KMS-11 (cell line): ENCODE measurements around the gene DUSP1.

Experiments
- H2AFZ ChIP-seq: fragments of 200-600 bp; sonication (generic); 2 replicates; pipeline ENCODE4 v1.6.1; 2016; ENCODE audit warnings: antibody characterized with exemption, mixed run types, low read depth
- H3K27ac ChIP-seq: fragments of 200-600 bp; sonication (generic); 2 replicates; pipeline ENCODE4 v1.6.1; 2016; ENCODE audit warnings: mild to moderate bottlenecking, mixed run types
- H3K27me3 ChIP-seq: fragments of 200-600 bp; sonication (generic); 2 replicates; pipeline ENCODE4 v1.6.1; 2017; ENCODE audit warnings: mild to moderate bottlenecking, low read depth, mixed run types, moderate library complexity; ENCODE audit not compliant: insufficient read depth
- H3K36me3 ChIP-seq: fragments of 200-600 bp; sonication (generic); 2 replicates; pipeline ENCODE4 v1.6.1; 2017; ENCODE audit warnings: mild to moderate bottlenecking, mixed run types; ENCODE audit not compliant: insufficient read depth
- H3K4me1 ChIP-seq: fragments of 200-600 bp; sonication (generic); 2 replicates; pipeline ENCODE4 v1.6.1; 2016; ENCODE audit warnings: mild to moderate bottlenecking, low read depth, mixed run types; ENCODE audit not compliant: poor library complexity, severe bottlenecking
- H3K4me2 ChIP-seq: fragments of 200-600 bp; sonication (generic); 2 replicates; pipeline ENCODE4 v1.7.0; 2016; ENCODE audit warnings: mild to moderate bottlenecking, mixed run types
- H3K4me3 ChIP-seq: fragments of 200-600 bp; sonication (generic); IDR thresholded peaks from 2 replicates; pipeline ENCODE4 v1.6.1; 2017; ENCODE audit warnings: low read depth, low read length, mixed read lengths; ENCODE audit not compliant: insufficient read depth
- H3K79me2 ChIP-seq: fragments of 200-600 bp; sonication (generic); 2 replicates; pipeline ENCODE4 v1.6.1; 2016; ENCODE audit warnings: low read depth, mixed run types; ENCODE audit not compliant: insufficient read depth
- H3K9ac ChIP-seq: fragments of 200-600 bp; sonication (generic); 2 replicates; pipeline ENCODE4 v1.6.1; 2016; ENCODE audit warnings: mild to moderate bottlenecking, mixed run types
- H4K20me1 ChIP-seq: fragments of 200-600 bp; sonication (generic); 2 replicates; pipeline ENCODE4 v1.6.1; 2016; ENCODE audit warnings: mild to moderate bottlenecking, mixed run types; ENCODE audit not compliant: insufficient read depth
- TF ChIP-seq, protein P1 (sequence below): fragments of 200-600 bp; sonication (generic); conservative IDR thresholded peaks from 2 replicates; pipeline ENCODE4 v1.6.1; 2017; ENCODE audit warnings: low read depth, mild to moderate bottlenecking, antibody characterized with exemption, low read length, moderate library complexity, mixed read lengths

The DUSP1 gene

GRCh38 chr5:172732201-172732865 lies 38.7 kb downstream of the DUSP1 start:
- Histone ChIP-seq H3K4me2 (no peak overlapping the region), H3K79me2 (no peaks in the 10 kb centered on the region), H3K9ac (no peak overlapping the region), H4K20me1 (no peaks in the 10 kb centered on the region), H3K27ac (no peak overlapping the region), H3K27me3 (no peaks in the 10 kb centered on the region), H3K36me3 (no peaks in the 10 kb centered on the region), H3K4me1 (no peaks in the 10 kb centered on the region), H3K4me3 (no peak overlapping the region), H2AFZ (no peak overlapping the region)
- TF ChIP-seq, protein P1, sequence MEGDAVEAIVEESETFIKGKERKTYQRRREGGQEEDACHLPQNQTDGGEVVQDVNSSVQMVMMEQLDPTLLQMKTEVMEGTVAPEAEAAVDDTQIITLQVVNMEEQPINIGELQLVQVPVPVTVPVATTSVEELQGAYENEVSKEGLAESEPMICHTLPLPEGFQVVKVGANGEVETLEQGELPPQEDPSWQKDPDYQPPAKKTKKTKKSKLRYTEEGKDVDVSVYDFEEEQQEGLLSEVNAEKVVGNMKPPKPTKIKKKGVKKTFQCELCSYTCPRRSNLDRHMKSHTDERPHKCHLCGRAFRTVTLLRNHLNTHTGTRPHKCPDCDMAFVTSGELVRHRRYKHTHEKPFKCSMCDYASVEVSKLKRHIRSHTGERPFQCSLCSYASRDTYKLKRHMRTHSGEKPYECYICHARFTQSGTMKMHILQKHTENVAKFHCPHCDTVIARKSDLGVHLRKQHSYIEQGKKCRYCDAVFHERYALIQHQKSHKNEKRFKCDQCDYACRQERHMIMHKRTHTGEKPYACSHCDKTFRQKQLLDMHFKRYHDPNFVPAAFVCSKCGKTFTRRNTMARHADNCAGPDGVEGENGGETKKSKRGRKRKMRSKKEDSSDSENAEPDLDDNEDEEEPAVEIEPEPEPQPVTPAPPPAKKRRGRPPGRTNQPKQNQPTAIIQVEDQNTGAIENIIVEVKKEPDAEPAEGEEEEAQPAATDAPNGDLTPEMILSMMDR, result no peak

DNA sequence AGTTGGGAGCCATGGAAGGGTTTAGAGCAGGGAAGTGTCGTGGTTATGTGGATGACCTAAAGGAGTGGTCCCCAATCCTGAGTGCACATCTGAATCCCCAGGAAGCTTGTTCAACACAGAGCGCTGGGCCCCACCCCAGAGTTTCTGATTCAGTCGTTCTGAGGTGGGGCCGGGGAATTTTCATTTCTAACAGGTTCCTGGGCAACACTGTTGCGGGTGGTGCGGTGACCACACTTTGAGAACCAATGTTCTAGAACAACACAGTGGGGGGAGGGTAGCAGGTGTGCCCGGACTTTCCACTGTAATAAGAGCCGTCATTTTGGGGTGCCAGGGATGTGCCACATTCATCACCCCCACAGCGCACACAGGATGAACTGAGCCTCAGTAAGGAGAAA lies 39.3 kb downstream of the DUSP1 start:
- no peak overlapping the region for H3K4me3 ChIP-seq
- H3K79me2 ChIP-seq, result no peaks in the 10 kb centered on the region
- no peaks in the 10 kb centered on the region for H3K27me3 ChIP-seq
- no peak overlapping the region for H3K4me2 ChIP-seq
- TF ChIP-seq, protein P1, result no peak
- H3K4me1 ChIP-seq, result no peaks in the 10 kb centered on the region
- H3K36me3 ChIP-seq, result no peaks in the 10 kb centered on the region
- H4K20me1 ChIP-seq, result no peaks in the 10 kb centered on the region
- H3K27ac ChIP-seq, result no peak overlapping the region
- H3K9ac ChIP-seq, result no peak overlapping the region
- H2AFZ ChIP-seq, result no peak overlapping the region

DNA sequence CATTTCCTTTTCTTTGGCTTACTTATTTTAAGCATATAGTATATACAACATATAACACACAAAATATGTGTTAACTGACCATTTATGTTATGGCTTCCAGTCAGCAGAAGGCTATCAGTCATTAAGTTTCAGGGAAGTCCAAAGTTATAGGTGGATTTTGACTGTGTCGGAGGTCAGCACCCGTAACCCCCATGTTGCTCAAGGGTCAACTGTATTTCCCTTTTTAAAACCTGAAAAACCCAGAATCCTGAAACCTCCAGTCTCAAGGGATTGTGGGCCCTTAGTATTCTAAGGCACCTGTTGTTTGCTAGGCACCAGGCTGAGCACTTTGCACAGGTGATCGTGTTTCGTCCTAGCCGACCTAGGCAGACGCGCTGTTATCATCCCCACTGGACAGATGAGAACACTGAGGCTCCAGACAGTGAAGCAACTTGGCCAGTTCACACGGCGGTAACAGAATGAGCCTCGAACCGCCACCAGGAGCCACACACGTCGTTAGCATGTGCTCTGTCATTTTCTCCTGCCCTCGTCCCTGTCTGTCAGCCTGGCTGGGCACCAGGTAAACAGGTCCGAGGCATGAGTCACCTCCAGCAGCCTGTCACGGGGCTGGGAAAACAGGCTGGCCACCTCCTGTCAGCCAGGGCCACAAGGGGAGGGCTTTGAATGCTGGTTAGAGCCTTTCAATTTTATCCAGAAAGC lies 39.9 kb downstream of the DUSP1 start:
- no peaks in the 10 kb centered on the region for H3K36me3 ChIP-seq
- H3K27ac ChIP-seq, result no peak overlapping the region
- TF ChIP-seq, protein P1, result no peak
- H3K4me1 ChIP-seq, result no peaks in the 10 kb centered on the region
- H2AFZ ChIP-seq, result no peak overlapping the region
- H3K4me2 ChIP-seq, result no peak overlapping the region
- H3K9ac ChIP-seq, result no peak overlapping the region
- H3K4me3 ChIP-seq, result no peak overlapping the region
- H4K20me1 ChIP-seq, result no peaks in the 10 kb centered on the region
- H3K27me3 ChIP-seq, result no peaks in the 10 kb centered on the region
- H3K79me2 ChIP-seq, result no peaks in the 10 kb centered on the region

DNA sequence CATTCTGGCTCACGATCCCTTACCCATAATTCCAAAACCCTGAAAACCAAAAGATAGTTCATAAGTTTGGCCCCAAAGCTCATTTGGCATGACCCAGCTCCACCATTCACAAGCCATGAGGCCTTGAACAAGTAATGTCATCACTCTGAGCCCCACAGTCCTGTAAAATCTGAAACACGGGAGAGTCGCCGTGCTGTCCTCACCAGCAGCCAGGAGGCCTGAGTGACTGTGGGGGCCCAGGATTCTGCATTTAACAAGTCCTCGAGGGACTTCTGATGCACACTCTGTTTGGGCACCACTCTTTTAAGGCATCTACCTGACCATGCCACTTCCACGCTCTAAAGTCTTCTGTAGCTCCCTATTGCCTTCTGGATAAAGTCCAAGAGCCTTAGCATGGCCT lies 40.8 kb downstream of the DUSP1 start:
- Histone ChIP-seq H3K4me1 (no peaks in the 10 kb centered on the region), H3K27me3 (no peaks in the 10 kb centered on the region), H3K79me2 (no peaks in the 10 kb centered on the region), H3K4me3 (no peak overlapping the region), H3K4me2 (no peak overlapping the region), H3K27ac (no peak overlapping the region), H2AFZ (no peak overlapping the region), H4K20me1 (no peaks in the 10 kb centered on the region), H3K9ac (no peak overlapping the region), H3K36me3 (no peaks in the 10 kb centered on the region)
- TF ChIP-seq, protein P1, result no peak
